Thoracic aorta (tissue), 2 donors: ENCODE data around the gene MID1. TPM values are rescaled to one million over a fixed set of nuclear protein-coding genes. Genes with fewer than 3 reads are reported as not detected.

Source experiments
- ATAC-seq: fragments of 150-250 bp; one replicate; pipeline ENCODE4 v1.8.0; 2017; ENCODE audit warnings: low read depth; ENCODE audit not compliant: insufficient number of reproducible peaks, low FRiP score
- DNase-seq: peaks from one replicate; pipeline ENCODE4 v3.0.0-alpha.2; 2020; ENCODE audit warnings: low spot score
- H3K27ac ChIP-seq, 2 donors: fragments of 200-600 bp; sonication (generic); 1 replicate in 1 of 2; 2 replicates in 1 of 2; pipeline ENCODE4 v1.5.1; 2016; ENCODE audit warnings: mild to moderate bottlenecking in 2 of 2, moderate library complexity in 2 of 2
- H3K27me3 ChIP-seq: fragments of 200-600 bp; sonication (generic); replicated peaks from 2 replicates; pipeline ENCODE4 v1.6.0; 2016; ENCODE audit warnings: mild to moderate bottlenecking; ENCODE audit not compliant: insufficient read depth
- H3K36me3 ChIP-seq: fragments of 200-600 bp; sonication (generic); one replicate; pipeline ENCODE4 v1.5.1; 2016
- H3K4me1 ChIP-seq, 2 donors: fragments of 200-600 bp; sonication (generic); 1 replicate in 1 of 2; 2 replicates in 1 of 2; pipeline versions ENCODE4 v1.5.1 to v1.6.0; 2016; ENCODE audit warnings: low read depth in 2 of 2, mild to moderate bottlenecking in 1 of 2; ENCODE audit not compliant: control insufficient read depth in 1 of 2
- H3K4me3 ChIP-seq: fragments of 200-600 bp; sonication (generic); 2 replicates; pipeline ENCODE4 v1.5.1; 2016; ENCODE audit warnings: mild to moderate bottlenecking
- H3K9me3 ChIP-seq: fragments of 200-600 bp; sonication (generic); 2 replicates; pipeline ENCODE4 v1.5.1; 2016
- total RNA-seq, 2 donors: library from RNA; depleted of rRNA; stranded (reverse); fragments of >200 nt; gene quantifications; one replicate each; pipeline versions ENCODE4 v1.1.0 to v1.2.3, GENCODE V29; 2016
- TF ChIP-seq, protein P1 (sequence below): fragments of 200-600 bp; sonication (generic); IDR thresholded peaks from one replicate; pipeline ENCODE4 v1.5.1; 2019; ENCODE audit warnings: antibody characterized with exemption

MID1 gene
- total RNA-seq, 2 donors from 2014 or later = 37.0 to 37.7 TPM

DNA sequence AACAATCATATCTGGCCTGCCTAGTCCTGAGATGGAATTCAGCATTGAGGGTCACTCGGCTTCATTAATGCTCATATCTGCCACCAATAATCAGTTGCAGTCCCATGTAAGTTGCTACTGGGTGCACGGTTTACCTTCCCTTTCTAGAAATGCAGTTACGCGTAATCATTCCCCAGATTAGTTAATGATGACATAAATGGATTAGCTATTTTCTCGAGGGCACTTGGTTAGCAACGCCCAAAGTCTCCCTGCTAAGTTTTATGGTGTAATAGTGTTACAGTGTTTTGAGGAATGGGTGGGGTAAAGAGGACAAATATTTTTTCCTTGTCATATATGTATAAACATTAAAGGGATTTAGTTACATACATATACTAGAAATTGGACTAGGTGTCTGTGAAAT, 118.8 kb downstream of the MID1 start:
- ATAC-seq = no peak
- no peaks in the 10 kb centered on the region for H3K4me1 ChIP-seq
- no peaks in the 10 kb centered on the region for H3K27me3 ChIP-seq

DNA sequence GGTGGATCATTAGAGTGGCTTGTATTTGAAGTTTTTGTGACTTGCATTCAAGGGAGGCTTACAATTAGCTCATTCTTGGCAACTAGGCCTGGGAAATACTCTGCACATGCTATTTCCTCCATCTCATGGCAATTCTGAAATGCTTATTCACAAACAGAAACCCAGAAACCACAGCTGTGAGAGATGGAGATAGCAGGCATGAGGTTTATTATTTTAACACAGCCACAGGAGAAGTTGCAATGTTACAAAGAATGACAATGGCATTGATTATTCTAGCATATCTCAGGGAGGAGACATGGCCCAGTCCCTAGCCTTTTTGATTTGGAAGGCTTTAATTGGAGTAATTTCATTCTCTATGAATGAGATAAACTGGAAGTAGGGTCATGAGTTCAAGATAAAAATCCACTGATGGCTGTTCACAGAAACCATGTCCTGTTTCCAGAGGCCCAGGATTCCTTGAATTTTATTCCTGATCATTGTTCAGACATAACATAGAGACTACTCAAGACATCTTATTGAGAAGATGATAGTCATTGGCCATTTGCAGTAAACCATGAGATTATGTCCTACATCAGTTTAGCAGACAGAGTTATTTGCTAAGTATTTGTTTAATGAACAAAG, 123.9 kb downstream of the MID1 start:
- Histone ChIP-seq H3K36me3 (no peaks in the 10 kb centered on the region), H3K9me3 (no peaks in the 10 kb centered on the region), H3K4me3 (no peak overlapping the region), H3K4me1 (no peaks in the 10 kb centered on the region), H3K27me3 (no peaks in the 10 kb centered on the region), H3K27ac (no peak overlapping the region)
- ATAC-seq = no peak
- no peak for DNase-seq
- TF ChIP-seq, protein P1, sequence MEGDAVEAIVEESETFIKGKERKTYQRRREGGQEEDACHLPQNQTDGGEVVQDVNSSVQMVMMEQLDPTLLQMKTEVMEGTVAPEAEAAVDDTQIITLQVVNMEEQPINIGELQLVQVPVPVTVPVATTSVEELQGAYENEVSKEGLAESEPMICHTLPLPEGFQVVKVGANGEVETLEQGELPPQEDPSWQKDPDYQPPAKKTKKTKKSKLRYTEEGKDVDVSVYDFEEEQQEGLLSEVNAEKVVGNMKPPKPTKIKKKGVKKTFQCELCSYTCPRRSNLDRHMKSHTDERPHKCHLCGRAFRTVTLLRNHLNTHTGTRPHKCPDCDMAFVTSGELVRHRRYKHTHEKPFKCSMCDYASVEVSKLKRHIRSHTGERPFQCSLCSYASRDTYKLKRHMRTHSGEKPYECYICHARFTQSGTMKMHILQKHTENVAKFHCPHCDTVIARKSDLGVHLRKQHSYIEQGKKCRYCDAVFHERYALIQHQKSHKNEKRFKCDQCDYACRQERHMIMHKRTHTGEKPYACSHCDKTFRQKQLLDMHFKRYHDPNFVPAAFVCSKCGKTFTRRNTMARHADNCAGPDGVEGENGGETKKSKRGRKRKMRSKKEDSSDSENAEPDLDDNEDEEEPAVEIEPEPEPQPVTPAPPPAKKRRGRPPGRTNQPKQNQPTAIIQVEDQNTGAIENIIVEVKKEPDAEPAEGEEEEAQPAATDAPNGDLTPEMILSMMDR = no peak

More for the DNA sequence above, 118.8 kb downstream of the MID1 start:
- Histone ChIP-seq H3K9me3 (no peaks in the 10 kb centered on the region), H3K27ac (no peak overlapping the region), H3K36me3 (no peaks in the 10 kb centered on the region), H3K4me3 (no peak overlapping the region)
- TF ChIP-seq, protein P1 = no peak
- DNase-seq = no peak

GRCh38 chrX:10495677-10496076, 124.7 kb downstream of the MID1 start:
- Histone ChIP-seq H3K27ac (no peak overlapping the region), H3K36me3 (no peaks in the 10 kb centered on the region), H3K4me1 (no peaks in the 10 kb centered on the region), H3K9me3 (no peaks in the 10 kb centered on the region), H3K27me3 (no peaks in the 10 kb centered on the region), H3K4me3 (no peak overlapping the region)
- ATAC-seq (no peak), DNase-seq (no peak)
- TF ChIP-seq, protein P1 = no peak

- Histone ChIP-seq H3K27me3 (no peaks in the 10 kb centered on the region), H3K4me1 (no peaks in the 10 kb centered on the region), H3K9me3 (no peaks in the 10 kb centered on the region), H3K4me3 (no peak overlapping the region), H3K27ac (no peak overlapping the region), H3K36me3 (no peaks in the 10 kb centered on the region)
- DNase-seq = no peak
- TF ChIP-seq, protein P1 = no peak
- no peak for ATAC-seq
Measured at GRCh38 chrX:10492250-10492649, 128.1 kb downstream of the MID1 start.

- ATAC-seq (no peak), DNase-seq (no peak)
- TF ChIP-seq, protein P1 = no peak
- H3K27ac ChIP-seq = peak overlapping the region in 1 of 2 donors; percentile 53
- no peak overlapping the region for H3K4me3 ChIP-seq
- H3K27me3 ChIP-seq = no peaks in the 10 kb centered on the region
- no peaks in the 10 kb centered on the region for H3K36me3 ChIP-seq
- peaks cover 0 to 24% of the 10 kb centered on the region in 2 donors for H3K4me1 ChIP-seq
- no peaks in the 10 kb centered on the region for H3K9me3 ChIP-seq
Measured at GRCh38 chrX:10486373-10486772, 134.0 kb downstream of the MID1 start.
